Measurements from ENCODE around the gene FEN1. TPM values are rescaled to one million over a fixed set of nuclear protein-coding genes. Genes with fewer than 3 reads are reported as not detected.

The FEN1 gene
- total and polyA plus RNA-seq, 2 of the 8 experiments (the other 6 are each of a cell fraction or from before 2014, with no cell fraction given), result 52.6 to 86.1 TPM

DNA sequence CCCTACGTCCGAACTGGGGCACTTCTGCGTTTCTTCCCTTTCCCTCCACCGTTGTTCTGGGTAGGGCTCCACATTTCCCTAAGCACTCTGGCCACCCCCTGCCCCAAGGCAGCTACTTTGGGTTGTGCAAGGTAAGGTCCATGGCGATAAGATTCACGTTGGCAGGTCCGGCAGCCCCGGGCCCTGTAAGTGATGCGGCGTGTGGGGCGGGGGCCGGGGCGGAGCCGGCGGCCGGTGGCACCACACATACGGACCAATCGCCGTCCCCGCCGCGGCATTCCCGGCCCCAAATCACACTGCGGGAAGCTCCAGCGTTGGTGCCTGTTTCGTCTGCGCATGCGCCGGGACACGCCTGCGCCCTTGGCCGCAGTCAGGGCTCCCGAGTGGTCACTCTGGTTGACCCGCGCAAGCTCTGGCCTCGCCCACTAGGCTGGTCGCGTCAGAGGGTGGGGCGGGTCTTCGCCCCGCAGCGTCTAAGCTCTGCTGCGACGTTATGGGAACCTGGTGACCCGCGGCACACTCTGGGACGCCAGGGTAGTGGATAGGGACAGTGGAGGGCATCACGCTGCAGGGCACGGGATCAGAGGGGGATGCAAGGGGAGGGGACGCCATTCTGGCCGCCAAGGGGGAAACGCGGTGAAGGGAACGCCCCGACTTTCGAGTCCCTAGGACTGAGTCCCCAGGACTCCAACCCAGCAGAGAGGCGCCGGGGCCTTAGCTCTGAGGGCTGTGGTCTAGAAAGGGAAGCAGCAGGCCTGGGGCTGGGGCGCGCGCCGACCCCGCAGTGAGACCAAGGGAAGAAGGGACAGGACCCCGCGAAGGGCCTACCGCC lies 22.5 kb downstream of the FEN1 start:
- H4K5ac ChIP-seq (ENCODE audit: insufficient read length, low read depth, low read length), result peak overlapping the region; percentile 98
- H2BK15ac ChIP-seq (ENCODE audit: low read length), result peak overlapping the region; percentile 66; the same call in 1 of the 2 replicates
- peak overlapping the region; percentile 1 for H2BK120ac ChIP-seq (replicated peaks; ENCODE audit: low read depth, low read length)
- peak overlapping the region; percentile 90 for H3K4ac ChIP-seq (replicated peaks; ENCODE audit: insufficient read length, low read depth, low read length)
- ChIA-PET POLR2A (ENCODE audit: partially characterized antibody) (interaction anchor here (0.6 to 16.2 kb wide), 24 partner anchors 13 to 333 kb away, joined by 3 to 354 read pairs (median 4); partner anchors contain the start of genes FADS2, FEN1 and TMEM258), CTCF (ENCODE audit: partially characterized antibody) (interaction anchor here (0.8 to 10.2 kb wide), 14 partner anchors 7 to 267 kb away, joined by 3 to 118 read pairs (median 4); partner anchors contain the start of gene FEN1)
- peaks cover 0 to 2% of the 10 kb centered on the region in 2 experiments; a peak in 1 of 4 replicates for H3K9me3 ChIP-seq (ENCODE audit: insufficient read depth in 2 of 2, low read depth in 1 of 2, low read length in 1 of 2)
- no peaks in the 10 kb centered on the region for H3K27me3 ChIP-seq (replicated peaks in 1 of 4; ENCODE audit: control insufficient read depth in 3 of 4, extremely low read depth in 1 of 4, insufficient read depth in 3 of 4, low read length in 3 of 4)
- H3K36me3 ChIP-seq (ENCODE audit: control insufficient read depth in 2 of 4, insufficient read depth in 4 of 4, low read length in 3 of 4), result peaks cover 16 to 39% (median 29%) of the 10 kb centered on the region in 4 experiments
- H3K27ac ChIP-seq (ENCODE audit: low read depth, low read length), result peak overlapping the region; percentile 94
- peak overlapping the region; percentile 98 for H3K56ac ChIP-seq (replicated peaks; ENCODE audit: insufficient read length, low read depth, low read length)
- peaks cover 2 to 9% (median 5%) of the 10 kb centered on the region in 4 experiments; a peak in 5 of 7 replicates for H3K4me1 ChIP-seq (replicated peaks in 1 of 4; ENCODE audit: control insufficient read depth in 3 of 4, insufficient read depth in 4 of 4, low read length in 3 of 4)
- peaks cover 0 to 37% of the 10 kb centered on the region in 2 experiments; a peak in 2 of 4 replicates for H3K79me2 ChIP-seq (ENCODE audit: control insufficient read depth in 1 of 2, insufficient read depth in 2 of 2, low read length in 2 of 2)
- H3K23ac ChIP-seq (ENCODE audit: insufficient read length), result no peak overlapping the region
- H4K8ac ChIP-seq (ENCODE audit: extremely low read depth, insufficient read depth, low read length), result peak overlapping the region; percentile 96; the same call in 1 of the 2 replicates
- H3K79me1 ChIP-seq (ENCODE audit: low read depth, low read length), result peaks cover 6% of the 10 kb centered on the region; the same call in 1 of the 2 replicates
- H2BK5ac ChIP-seq (ENCODE audit: low read depth, low read length), result peak overlapping the region; percentile 94
- H2BK20ac ChIP-seq (ENCODE audit: low read length), result peak overlapping the region; percentile 88
- peak overlapping the region; percentile 97 for H4K91ac ChIP-seq (replicated peaks; ENCODE audit: insufficient read length, low read length)
- H2AFZ ChIP-seq (ENCODE audit: low read length), result 0 out of 2 replicates have a peak overlapping the region, but pooled peaks have one; percentile 19
- peaks cover 0 to 5% of the 10 kb centered on the region in 2 experiments for H4K20me1 ChIP-seq (replicated peaks in 1 of 2; ENCODE audit: control insufficient read depth in 1 of 2, insufficient read depth in 2 of 2, low read length in 2 of 2)
- H3K23me2 ChIP-seq (ENCODE audit: low read depth, low read length), result peaks cover 7% of the 10 kb centered on the region; the same call in 1 of the 2 replicates
- DNase-seq (ENCODE audit: low read depth in 1 of 2, low spot score in 2 of 2) (peak; percentile 96 to 97), FAIRE-seq (no peak)
- WGBS, 2 experiments (ENCODE audit: extremely low coverage in 1 of 2, insufficient coverage in 1 of 2, insufficient read length in 1 of 2, insufficient replicate concordance in 2 of 2, low coverage in 1 of 2, low lambda C conversion rate in 2 of 2, missing lambda C conversion rate in 1 of 2), result 5% methylated on average over 62 of the region's 66 CpGs; no CpG with 5 or more reads in 1 of the 2 experiments
- H3K4me2 ChIP-seq (ENCODE audit: insufficient read depth in 1 of 2, low read depth in 2 of 2, low read length in 2 of 2), result peak overlapping the region; percentile 81 to 87
- peak overlapping the region; percentile 99 for H3K18ac ChIP-seq (ENCODE audit: extremely low read depth, low read length)
- H3K14ac ChIP-seq (ENCODE audit: insufficient read length), result peak overlapping the region; percentile 1
- peak overlapping the region; percentile 74 to 92 (median 76) for H3K4me3 ChIP-seq (ENCODE audit: extremely low read depth in 1 of 4, insufficient read depth in 2 of 4, low read depth in 3 of 4, low read length in 4 of 4)
- peak overlapping the region; percentile 84 for H2BK12ac ChIP-seq (ENCODE audit: low read depth, low read length)
- peak overlapping the region; percentile 97 for H2AK5ac ChIP-seq (ENCODE audit: low read depth, low read length)
- H3K9ac ChIP-seq (replicated peaks in 1 of 4; ENCODE audit: extremely low read depth in 1 of 4, low read depth in 3 of 4, low read length in 3 of 4), result peak overlapping the region; percentile 84 to 98 (median 90)
- TF ChIP-seq CTBP2 (IDR thresholded peaks at IDR 0.05; ENCODE audit: borderline replicate concordance, insufficient read depth, insufficient read length, low read length), result no peak
